ENCODE data around the gene GLE1.
"Not testable (repeated sequence)": the region's sequence is repeated elsewhere in the genome, so short reads cannot be mapped to it uniquely, and the experiment has no call there.

The GLE1 gene

DNA sequence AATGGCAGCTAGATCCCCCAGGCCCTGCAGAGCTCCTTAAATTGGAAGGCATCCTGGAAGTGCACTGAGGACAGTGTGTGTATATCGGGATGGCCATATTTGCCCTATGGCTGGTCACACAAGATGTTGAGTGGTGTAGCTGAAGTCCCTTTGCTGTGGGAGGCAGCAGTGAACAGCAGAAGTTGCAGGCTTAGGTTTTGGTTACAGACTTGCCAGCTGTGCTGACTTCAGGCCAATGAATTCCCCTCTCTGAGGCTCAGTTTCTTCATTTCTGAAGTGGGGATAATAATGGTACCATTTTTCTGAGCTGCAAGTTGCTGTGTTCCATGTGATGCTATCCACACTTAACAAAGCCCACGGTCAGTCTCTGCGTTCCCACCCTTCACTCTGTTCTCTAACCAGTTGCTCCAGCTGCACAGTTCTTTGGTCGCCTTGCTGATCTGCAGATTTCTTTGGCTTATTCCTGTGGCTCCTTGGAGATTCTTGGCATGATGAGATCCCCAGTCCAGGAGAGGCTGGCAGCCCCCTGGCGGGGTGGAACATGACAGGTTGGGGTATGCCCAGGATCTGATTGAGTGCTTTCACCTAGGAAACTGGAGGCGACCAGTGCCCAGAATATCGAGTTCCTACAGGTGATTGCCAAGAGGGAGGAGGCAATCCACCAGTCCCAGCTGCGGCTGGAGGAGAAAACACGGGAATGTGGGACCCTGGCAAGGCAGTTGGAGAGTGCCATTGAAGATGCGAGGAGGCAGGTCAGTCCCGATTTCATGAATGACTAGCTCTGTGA lies 6.5 kb upstream of the GLE1 start:
- DNase-seq (ENCODE audit: low read depth): no peak

DNA sequence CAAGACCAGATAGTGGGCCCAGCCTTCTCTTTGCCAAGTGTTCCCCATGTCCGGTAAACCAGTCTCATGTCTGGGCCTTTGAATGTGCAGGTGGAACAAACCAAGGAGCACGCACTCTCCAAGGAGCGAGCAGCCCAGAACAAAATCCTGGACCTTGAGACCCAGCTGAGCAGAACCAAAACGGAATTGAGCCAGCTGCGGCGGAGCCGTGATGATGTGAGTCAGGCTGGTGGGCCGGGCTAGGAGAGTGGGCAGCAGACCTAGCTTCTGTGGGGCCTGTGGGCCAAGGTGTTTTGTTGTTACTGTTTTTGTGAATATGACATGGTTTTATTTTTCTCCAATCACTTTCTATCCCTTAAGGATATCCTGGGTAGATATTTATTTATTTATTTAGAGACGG lies 5.6 kb upstream of the GLE1 start:
- no peak for DNase-seq (ENCODE audit: low read depth)

DNA sequence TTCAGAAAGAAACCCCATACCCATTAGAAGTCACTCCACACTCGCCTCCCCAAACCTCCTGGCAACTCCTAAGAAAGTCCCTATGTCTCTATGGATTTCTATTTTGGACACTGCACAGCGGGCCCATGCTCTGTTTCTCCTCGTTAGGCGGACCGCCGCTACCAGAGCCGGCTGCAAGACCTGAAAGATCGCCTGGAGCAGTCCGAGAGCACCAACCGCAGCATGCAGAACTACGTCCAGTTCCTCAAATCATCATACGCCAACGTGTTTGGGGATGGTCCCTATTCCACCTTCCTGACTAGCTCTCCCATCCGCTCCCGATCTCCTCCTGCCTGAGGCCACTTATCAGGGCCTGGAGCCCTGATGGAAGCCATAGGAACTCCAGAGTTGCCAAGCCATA lies 4.6 kb upstream of the GLE1 start:
- no peak for DNase-seq (ENCODE audit: low read depth)

DNA sequence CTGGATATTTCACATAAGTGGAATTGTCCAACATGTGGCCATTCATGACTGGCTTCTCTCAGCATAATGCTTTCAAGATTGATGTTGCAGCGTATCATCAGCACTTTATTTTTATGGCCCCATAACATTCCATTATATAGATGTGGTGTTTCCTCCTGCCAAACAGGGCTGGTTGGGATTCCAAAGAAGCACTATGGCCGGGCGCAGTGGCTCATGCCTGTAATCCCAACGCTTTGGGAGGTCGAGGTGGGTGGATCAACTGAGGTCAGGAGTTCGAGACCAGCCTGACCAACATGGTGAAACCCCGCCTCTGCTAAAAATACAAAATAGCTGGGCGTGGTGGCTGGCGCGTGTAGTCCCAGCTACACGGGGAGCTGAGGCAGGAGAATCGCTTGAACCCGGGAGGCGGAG lies 1.1 kb upstream of the GLE1 start:
- not testable (repeated sequence) for DNase-seq (ENCODE audit: low read depth)

DNA sequence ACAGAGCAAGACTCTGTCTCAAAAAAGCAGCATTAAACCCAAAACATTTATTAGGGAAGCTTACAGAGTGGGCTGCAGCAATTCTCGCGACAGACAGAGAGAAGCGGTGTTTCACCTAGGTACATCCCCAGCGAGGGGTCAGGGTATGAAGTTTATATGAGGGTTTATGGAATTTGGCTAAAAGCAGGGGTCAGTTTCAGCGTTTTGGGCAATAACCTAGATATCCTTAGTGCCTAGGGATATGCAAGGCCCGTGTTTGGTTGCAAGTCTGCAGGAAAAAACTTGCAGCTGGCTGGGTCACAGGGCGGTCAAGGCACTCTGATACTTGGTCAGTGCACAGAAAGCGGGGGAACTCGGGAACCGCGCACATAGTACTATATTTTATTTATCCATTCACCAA lies 649 bp upstream of the GLE1 start:
- DNase-seq (ENCODE audit: low read depth): no peak

DNA sequence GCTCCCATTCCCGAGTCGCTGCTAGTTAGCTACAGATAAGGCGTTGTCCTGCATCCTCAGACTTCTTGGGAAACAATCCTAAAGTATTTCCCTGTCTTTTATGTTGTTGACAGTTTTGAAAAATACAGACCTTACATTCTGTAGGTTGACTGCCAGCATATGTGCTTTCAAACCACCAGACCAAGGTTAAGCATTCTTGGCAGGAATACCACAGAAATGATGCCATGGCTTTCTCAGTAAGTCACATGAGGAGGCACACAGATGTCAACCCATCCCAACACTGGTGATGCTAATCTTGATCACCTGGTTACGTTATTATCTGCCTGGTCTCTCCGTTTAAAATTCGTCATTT lies 871 bp downstream of the GLE1 start:
- DNase-seq (ENCODE audit: low read depth): no peak

DNA sequence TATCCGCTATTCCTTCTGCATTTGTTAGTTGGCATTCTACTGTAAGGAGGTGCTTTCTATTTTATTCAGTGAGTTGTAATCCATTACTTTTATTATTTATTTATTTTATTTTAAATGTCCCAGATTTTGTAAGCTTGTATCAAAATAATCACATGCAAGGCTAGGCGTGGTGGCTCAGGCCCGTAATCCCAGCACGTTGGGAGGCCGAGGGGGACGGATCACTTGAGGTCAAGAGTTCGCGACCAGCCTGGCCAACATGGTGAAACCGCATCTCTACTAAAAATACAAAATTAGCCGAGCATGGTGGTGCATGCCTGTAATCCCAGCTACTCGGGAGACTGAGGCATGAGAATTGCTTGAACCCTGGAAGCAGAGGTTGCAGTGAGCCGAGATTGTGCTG lies 1.4 kb downstream of the GLE1 start:
- not testable (repeated sequence) for DNase-seq (ENCODE audit: low read depth)

DNA sequence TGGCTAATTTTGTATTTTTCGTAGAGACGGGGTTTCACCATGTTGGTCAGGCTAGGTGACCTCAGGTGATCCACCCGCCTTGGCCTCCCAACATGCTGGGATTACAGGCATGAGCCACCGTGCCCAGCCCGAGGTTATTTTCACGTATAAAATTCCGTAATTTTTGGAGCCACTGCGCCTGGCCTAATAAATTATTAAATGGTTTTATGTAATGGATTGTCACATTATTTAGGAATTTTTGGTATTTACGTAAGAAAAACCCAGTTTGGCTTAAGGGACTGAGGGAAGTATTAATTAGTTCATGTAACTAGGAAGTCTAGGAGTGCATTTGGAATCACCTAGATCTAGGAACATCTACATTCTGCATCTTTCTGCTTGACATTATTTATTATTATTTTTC lies 8.3 kb downstream of the GLE1 start:
- DNase-seq (ENCODE audit: low read depth): no peak

DNA sequence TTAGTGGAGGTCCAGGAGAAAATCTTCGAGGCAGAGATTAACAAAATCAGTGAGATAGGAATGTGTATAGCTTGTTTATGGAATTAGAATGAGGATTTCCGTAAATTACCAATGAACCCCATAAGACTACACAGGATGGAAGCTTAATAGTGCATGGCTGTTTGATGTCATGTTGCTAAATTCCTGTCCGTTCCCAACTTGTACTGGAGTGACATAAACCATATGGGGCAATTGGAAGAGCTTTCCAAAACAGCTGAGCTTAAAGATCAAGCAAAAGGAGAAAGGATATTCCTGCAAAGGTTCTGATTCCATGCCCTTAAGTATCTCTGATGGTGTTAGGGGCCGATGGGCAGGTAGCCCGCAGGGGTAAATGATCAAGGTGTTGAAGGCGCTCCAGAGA lies 17.4 kb downstream of the GLE1 start:
- DNase-seq (ENCODE audit: low read depth): no peak

DNA sequence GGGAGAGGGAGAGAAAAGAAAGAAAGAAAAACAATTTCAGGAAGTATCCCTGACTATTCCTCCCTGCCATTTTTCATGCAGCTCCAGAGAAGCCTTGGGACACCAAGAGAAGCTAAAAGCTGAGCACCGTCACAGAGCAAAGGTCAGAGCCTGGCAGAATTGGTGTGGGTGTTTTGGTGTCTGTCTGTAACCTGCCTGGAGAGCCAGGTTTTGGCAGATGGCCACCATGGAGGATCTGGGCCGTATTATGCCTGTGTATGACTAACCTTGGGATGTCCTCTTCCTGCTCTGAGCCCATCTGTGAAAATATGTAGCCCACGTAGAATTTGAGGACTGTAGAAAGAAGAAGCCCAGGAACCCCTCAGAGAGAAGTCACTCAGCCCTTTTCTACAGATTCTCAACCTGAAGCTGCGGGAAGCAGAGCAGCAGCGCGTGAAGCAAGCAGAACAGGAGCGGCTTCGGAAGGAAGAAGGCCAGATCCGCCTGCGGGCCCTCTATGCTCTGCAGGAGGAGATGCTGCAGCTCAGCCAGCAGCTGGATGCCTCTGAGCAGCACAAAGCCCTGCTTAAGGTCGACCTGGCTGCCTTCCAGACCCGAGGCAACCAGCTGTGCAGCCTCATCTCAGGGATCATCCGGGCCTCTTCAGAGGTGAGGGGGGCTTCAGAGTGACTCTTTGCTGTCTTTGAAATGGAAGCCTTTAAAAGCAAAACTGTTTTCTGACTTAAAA lies 18.8 kb downstream of the GLE1 start:
- no peak for DNase-seq (ENCODE audit: low read depth)

DNA sequence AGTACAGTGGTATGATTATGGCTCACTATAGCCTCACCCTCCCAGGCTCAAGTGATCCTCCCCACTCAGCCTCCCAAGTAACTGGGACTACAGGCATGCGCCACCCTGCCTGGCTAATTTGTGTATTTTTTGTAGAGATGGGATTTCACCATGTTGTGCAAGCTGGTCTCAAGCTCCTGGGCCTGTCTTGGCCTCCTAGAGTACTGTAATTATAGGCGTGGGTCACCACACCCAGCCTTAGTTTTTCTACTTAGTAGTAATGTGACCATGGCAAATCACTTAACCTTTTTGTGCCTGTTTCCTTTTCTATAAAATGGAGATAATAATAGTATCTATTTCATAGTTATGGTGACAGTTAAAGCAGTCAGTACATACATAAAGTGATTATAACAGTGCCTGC lies 22.2 kb downstream of the GLE1 start:
- no peak for DNase-seq (ENCODE audit: low read depth)

DNA sequence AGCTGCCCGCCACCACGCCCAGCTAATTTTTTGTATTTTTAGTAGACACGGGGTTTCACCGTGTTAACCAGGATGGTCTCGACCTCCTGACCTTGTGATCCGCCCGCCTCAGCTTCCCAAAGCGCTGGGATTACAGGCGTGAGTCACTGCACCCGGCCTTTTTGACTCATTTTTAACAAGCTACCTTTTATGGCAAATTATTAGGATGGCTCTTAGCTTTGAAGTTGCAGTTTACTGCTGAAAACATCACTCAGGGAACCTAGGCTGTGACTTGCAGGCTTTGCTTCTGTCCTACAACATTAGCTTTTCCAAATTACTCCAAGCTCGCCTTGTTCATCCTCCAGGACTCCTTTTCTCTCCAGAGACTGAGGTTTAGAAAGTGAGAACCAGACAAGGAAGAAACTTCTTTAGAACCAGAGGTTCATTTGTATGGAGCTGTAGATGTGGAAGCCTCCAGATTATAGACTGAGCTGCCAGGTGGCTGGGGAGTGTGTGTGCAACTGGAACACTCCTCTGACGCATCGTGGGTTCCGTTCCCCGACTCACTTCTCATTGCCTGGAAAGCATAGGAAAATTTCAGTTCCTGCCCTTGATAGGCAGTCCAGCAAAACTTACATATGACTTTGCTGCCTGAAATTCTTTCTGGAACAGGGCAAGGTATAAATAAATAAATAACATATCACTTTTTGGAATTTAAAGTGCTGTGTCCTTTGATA lies 24.1 kb downstream of the GLE1 start:
- DNase-seq (ENCODE audit: low read depth): no peak

DNA sequence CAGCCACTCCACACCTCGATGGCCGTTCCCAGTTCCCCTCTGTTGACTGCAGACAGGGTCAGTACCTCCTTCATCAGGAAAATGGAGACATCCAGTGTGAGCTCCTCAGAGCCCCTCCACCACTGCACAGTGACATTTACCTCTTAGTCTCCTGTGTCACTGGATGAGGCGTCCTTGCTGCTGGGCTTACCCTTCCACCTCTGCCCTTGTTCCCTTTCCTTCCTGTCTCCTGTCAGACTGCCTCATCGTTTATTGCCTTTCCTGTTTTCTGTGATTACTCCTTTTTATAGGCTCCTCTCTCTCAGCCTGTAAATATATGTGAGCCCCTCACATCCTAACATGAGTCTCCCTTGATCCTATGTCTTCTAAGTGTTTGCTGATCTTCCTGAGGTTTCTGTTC lies 24.7 kb downstream of the GLE1 start:
- no peak for DNase-seq (ENCODE audit: low read depth)

DNA sequence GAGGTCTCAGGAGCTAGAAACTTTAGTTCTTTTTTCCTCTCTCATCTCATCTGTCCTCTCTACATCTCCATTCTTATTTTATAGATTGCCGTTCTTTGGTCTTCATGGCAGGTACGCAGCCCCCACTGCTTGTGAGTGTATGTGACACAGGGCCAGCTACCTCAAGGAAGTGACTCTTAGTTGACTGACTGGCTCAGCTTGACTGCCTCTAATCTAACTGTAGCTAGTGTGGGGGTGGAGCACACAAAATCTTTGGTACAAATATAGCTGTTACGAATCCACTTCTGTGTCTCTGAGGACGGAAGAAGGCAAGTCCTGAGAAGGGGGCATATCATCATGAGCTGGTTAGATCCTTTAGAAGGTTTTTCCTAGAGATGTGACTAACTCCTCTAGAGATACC lies 28.1 kb downstream of the GLE1 start:
- DNase-seq (ENCODE audit: low read depth): no peak

DNA sequence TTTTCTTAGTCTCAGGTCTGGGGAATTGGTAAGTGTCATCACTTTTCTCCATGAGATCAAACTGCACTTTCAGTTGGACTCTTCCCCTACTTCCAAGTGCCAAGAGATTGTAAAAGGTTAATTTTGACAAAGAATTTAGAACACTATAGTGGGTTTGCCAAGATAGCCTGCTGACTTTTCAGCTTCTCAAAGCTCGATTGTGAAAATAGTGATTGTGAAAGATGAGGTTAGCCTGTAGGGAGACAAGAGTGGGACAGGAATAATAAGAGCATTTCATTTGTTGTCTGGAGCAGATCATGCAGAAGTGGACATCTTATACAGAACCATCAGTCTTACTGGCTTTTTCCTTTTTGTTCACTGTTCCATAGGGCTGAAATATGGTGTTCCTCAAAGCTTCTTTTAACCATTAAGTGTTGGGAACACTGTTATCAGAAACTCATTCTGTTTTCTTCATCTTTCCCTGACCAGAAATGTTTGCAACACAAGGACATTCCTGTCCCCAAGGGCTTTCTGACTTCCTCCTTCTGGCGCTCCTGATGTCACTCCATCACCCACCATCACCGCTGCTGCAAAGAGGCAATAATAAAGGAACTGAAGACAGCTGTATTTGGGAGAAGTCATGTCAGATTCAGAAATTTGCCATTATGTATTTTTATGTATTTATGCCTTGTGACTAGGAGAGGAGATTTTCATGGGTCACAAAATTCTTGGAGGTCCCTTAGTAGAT lies 36.3 kb downstream of the GLE1 start:
- DNase-seq (ENCODE audit: low read depth): no peak

DNA sequence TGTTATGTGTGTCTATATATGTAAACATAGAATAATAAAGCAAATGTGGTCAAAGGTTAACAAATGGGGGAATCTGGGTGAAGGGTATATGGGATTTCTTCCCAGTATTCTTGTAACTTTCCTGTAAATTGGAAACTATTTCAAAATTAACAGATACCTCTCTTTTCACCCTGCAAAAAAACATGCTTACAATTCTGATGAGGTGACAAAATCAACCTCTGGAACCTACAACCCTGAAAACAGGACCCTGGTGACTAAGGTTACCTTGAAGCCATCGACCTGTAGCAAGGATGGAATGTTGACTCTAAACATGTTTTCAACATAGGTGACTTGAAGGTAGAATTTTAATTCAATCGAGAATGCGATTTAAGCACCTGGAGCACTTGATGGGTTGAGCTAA lies 42.0 kb downstream of the GLE1 start:
- DNase-seq (ENCODE audit: low read depth): no peak

DNA sequence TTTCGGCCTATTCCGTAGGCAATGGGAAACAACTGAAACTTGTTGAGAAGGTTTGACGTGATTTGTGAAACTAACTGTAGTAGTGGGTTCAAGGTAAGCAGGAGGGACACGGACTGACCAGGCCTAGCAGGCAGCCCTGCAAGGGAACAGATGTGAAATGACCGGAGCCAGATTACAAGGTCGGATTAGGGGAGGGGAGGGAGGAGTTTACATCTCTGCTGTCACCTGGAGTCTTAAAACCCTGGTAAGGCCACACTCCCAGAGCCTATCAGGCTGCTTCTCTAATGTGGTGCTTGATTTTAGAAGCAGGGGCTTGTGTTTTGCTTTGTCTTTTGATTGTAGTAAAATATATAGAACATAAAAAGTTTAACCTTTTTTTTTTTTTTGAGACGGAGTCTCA lies 44.4 kb downstream of the GLE1 start:
- no peak for DNase-seq (ENCODE audit: low read depth)

DNA sequence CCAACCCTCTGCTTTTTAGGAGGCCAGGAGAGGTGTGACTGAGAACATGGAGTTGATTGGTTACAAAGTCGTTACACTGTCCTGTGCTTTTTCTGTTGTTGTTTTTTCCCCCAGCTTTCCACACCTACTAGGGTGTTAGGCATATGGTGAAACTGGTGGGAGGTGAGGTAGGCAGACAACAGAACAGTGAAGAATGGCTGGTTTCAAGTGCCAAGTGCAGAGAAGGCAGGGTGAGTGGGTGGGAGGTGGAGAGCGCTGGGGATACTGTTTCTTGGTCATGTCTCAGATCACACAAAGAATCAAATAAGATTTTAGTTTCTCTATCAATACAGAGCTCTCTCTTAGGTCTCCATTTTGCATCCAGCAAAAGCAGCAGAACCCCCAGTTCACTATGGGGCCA lies 45.7 kb downstream of the GLE1 start:
- DNase-seq (ENCODE audit: low read depth): no peak

DNA sequence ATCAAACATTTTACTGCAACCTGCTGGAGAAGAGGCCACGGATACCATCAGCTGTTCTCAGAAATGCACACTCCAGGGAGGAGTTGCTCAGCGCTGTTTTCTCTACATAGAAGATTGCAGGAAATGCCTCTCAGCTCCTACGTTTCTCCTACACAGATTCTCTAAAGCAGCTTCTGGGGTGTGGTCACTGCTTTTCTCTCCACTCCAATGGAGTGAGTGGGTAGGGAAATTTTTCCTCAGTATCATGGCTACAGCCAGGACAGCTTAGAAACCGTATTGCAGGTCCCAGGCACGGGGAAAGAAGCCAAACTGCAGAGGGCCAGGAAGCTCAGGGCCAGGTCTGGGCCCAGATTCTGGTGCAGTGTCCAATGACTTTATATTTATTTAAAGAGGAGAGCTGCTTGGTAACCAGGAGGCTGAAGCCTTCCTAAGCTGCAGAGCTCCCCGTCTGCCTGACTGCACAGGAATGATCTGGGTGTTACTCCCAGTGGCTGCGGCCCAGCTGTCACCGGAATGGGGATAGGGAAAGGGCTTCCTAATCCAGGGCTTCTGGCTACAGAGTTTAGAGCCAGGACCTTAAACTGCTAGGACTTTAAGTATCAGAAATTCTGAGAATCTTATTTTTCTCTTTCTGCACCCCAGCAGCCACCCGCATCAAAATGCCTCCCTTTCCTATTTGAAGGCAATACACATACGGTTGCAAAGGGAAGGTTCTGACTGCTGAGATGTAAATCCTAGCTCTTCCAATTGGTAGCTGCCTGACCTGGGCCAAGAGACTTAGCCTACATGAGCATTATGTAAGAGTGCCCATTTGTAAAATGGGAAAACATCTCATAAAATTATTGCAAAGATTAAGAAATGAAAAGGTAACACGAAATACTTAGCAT lies 46.5 kb downstream of the GLE1 start:
- DNase-seq (ENCODE audit: low read depth): no peak

DNA sequence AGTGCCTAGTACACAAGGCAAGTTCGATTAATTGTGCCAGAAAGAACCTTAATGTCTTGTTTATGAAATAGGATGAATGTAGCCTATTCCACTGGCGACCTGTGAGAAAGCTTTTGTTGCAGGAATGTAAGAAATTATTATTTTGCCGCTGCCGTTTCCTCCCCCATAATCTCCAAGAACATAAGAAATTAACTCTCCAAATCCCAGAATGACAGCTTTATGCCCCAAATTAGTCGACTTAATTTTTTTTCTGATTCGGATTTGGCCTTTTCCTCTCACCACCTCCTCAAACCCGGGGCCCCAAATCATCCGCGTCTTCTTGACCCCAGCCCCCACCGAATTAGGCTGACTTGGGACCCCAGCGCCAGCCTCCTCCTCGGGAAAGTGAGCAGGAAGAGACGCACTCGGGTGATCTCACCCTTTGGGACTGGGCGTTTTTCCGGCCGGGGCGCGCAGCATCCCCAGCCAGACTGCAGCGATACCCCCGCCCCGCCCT lies 47.2 kb downstream of the GLE1 start:
- no peak for DNase-seq (ENCODE audit: low read depth)

DNA sequence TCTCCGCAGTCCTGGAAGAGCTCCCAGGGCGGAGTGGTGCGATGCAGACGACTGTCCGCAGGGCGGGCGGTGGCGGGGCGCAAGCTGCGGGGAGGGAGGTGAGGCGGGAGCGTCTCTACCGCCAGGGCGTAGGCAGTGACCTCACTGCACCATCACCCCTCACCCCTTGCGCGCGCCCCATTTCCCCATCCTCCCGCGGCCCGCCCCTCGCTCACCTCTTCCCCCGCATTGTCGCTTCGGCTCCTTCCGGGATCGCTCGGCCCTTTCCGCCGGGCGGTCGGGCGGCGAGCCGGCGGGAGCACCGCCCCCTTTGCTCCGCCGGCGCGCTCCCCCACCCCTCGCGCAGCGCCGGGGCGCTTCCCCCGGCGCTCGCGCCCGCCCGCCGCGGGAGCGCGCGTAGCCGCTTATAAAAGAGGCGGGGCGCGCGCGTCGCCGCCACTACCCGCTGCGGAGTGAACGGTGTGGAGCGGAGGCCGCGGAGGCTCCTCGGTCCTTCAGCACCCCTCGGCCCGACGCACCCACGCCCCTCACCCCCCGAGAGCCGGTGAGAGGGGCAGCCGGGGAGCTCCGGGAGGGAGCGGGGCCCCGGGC lies 47.7 kb downstream of the GLE1 start, which contains the start of gene SPTAN1:
Gene SPTAN1 (plus strand): TSS at position 435 of the 591 bp plus-strand sequence. CDS start 14,154 bp downstream, outside the sequence.
- peak; percentile 79 for DNase-seq (ENCODE audit: low read depth)

Measured in stimulated activated CD8-positive, alpha-beta memory T cell treated with anti-CD3 and anti-CD28 coated beads, Interleukin-7, amount 100 ng/mL, for 24 hours (primary cell).